GM12892 (cell line): Measurements from ENCODE around the gene RPP40.

Experiments used
- POLR2A ChIP-seq: IDR thresholded peaks from 2 replicates; pipeline ENCODE4 v1.6.1; 2011; ENCODE audit warnings: low read depth, low read length, control low read depth
- POLR2AphosphoS5 ChIP-seq: IDR thresholded peaks from 2 replicates; pipeline ENCODE4 v1.6.1; 2011; ENCODE audit warnings: low read depth, low read length, control low read depth
- TAF1 ChIP-seq: IDR thresholded peaks from 2 replicates; pipeline ENCODE4 v1.6.1; 2011; ENCODE audit warnings: low read depth, mild to moderate bottlenecking, control low read depth, low read length, borderline replicate concordance

- no peak for TF ChIP-seq POLR2AphosphoS5
- TF ChIP-seq POLR2A: no peak
- TF ChIP-seq TAF1: no peak
Observed at GRCh38 chr6:4958624-4959023, 45.2 kb downstream of the RPP40 start.
